Measurements from ENCODE around the gene OR2L8. TPM values are rescaled to one million over a fixed set of nuclear protein-coding genes. Genes with fewer than 3 reads are reported as not detected.

Gene OR2L8
- total RNA-seq, 1 experiment from 2014 or later, result not detected

DNA sequence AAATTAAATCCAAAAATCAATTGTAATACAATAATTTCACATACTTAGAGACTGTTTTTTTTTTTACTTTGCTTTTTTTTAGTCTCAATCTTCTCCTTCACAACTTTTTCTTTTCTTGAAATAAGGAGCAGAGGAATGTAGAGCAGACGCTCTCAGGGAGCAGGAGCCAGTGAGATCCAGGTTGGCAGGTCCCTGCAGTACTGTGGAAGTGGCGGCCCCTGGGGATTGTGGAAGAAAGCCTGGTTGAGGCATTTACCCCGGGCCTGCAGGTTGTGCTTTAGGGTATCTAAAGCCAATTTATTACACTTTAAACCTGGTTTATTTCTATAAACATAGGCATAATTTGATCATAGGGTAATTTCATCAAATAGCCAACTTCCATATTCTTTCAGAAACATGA, 24.7 kb upstream of the OR2L8 start:
- ChIA-PET CTCF (no interaction called here), POLR2A (ENCODE audit: unreplicated experiment) (no interaction called here)
- Histone ChIP-seq H3K27me3 (ENCODE audit: insufficient read depth, low read depth) (no peaks in the 10 kb centered on the region), H3K4me3 (no peak overlapping the region), H3K79me2 (ENCODE audit: low read depth) (no peaks in the 10 kb centered on the region), H3F3A (ENCODE audit: insufficient read depth, low read depth) (no peaks in the 10 kb centered on the region), H3K27ac (no peak overlapping the region), H3K4me2 (no peak overlapping the region), H3K9me3 (ENCODE audit: insufficient read depth, low read depth) (no peaks in the 10 kb centered on the region), H3K9me2 (ENCODE audit: insufficient read depth) (no peaks in the 10 kb centered on the region), H2AFZ (no peak overlapping the region), H3K4me1 (replicated peaks; ENCODE audit: insufficient read depth) (no peaks in the 10 kb centered on the region), H3K36me3 (ENCODE audit: low read depth) (no peaks in the 10 kb centered on the region), H4K20me1 (ENCODE audit: insufficient read depth) (no peaks in the 10 kb centered on the region)
- BruUV-seq (replicated peaks), result no TSS peak
- TF ChIP-seq EZH2 (IDR thresholded peaks at IDR 0.05; ENCODE audit: low read depth), result no peak
- TF ChIP-seq, protein P1, sequence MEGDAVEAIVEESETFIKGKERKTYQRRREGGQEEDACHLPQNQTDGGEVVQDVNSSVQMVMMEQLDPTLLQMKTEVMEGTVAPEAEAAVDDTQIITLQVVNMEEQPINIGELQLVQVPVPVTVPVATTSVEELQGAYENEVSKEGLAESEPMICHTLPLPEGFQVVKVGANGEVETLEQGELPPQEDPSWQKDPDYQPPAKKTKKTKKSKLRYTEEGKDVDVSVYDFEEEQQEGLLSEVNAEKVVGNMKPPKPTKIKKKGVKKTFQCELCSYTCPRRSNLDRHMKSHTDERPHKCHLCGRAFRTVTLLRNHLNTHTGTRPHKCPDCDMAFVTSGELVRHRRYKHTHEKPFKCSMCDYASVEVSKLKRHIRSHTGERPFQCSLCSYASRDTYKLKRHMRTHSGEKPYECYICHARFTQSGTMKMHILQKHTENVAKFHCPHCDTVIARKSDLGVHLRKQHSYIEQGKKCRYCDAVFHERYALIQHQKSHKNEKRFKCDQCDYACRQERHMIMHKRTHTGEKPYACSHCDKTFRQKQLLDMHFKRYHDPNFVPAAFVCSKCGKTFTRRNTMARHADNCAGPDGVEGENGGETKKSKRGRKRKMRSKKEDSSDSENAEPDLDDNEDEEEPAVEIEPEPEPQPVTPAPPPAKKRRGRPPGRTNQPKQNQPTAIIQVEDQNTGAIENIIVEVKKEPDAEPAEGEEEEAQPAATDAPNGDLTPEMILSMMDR (conservative IDR thresholded peaks at IDR 0.05), result no peak
- intact Hi-C loops (cut with micrococcal nuclease; ENCODE audit: unreplicated experiment), result no loop called here
- no peak for DNase-seq

DNA sequence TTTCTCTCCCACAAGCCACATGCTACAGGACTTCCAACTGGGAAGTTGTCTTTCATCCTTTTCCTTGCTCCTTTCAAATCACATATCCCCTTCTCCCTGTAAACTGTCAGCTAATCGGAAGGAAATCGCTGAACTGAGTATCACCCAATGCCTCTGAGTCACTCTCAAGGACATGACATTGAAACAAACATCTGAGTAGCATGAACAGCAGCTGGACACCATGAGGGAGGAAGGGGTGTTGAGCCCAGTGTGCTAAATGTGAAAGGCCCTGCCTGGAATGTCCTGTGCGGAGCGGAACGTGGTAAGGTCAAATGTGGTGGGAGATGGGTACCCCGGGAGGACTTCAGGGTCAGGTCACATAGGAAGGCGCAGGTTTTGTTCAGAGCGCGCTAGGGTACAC, 23.8 kb upstream of the OR2L8 start, which contains the start of gene OR2AJ1:
Gene OR2AJ1 (plus strand): TSS at position 22 of the 400 bp plus-strand sequence. CDS start 8,880 bp downstream, outside the sequence.
- no TSS peak for BruUV-seq (replicated peaks)
- ChIA-PET POLR2A (ENCODE audit: unreplicated experiment) (no interaction called here), CTCF (no interaction called here)
- no peaks in the 10 kb centered on the region for H3K9me2 ChIP-seq (ENCODE audit: insufficient read depth)
- H3K4me1 ChIP-seq (replicated peaks; ENCODE audit: insufficient read depth), result no peaks in the 10 kb centered on the region
- no peak within 1 kb of the TSS for H3K27ac ChIP-seq
- H2AFZ ChIP-seq, result no peak within 1 kb of the TSS
- no peaks in the 10 kb centered on the region for H4K20me1 ChIP-seq (ENCODE audit: insufficient read depth)
- TF ChIP-seq EZH2 (IDR thresholded peaks at IDR 0.05; ENCODE audit: low read depth), result no peak
- TF ChIP-seq, protein P1 (conservative IDR thresholded peaks at IDR 0.05), result no peak
- no peaks in the 10 kb centered on the region for H3F3A ChIP-seq (ENCODE audit: insufficient read depth, low read depth)
- H3K4me2 ChIP-seq, result no peak within 1 kb of the TSS
- H3K27me3 ChIP-seq (ENCODE audit: insufficient read depth, low read depth), result no peaks in the 10 kb centered on the region
- H3K36me3 ChIP-seq (ENCODE audit: low read depth), result no peaks in the 10 kb centered on the region
- intact Hi-C loops (cut with micrococcal nuclease; ENCODE audit: unreplicated experiment), result no loop called here
- no peaks in the 10 kb centered on the region for H3K79me2 ChIP-seq (ENCODE audit: low read depth)
- H3K4me3 ChIP-seq, result no peak within 1 kb of the TSS
- no peaks in the 10 kb centered on the region for H3K9me3 ChIP-seq (ENCODE audit: insufficient read depth, low read depth)
- DNase-seq, result no peak

DNA sequence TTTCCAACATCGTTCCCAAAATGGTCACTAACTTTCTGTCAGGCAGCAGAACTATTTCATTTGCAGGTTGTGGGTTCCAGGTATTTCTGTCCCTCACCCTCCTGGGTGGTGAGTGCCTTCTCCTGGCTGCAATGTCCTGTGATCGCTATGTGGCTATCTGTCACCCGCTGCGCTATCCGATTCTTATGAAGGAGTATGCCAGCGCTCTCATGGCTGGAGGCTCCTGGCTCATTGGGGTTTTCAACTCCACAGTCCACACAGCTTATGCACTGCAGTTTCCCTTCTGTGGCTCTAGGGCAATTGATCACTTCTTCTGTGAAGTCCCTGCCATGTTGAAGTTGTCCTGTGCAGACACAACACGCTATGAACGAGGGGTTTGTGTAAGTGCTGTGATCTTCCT, 14.7 kb upstream of the OR2L8 start:
- H3K79me2 ChIP-seq (ENCODE audit: low read depth), result no peaks in the 10 kb centered on the region
- no peaks in the 10 kb centered on the region for H3K9me3 ChIP-seq (ENCODE audit: insufficient read depth, low read depth)
- no peaks in the 10 kb centered on the region for H3K36me3 ChIP-seq (ENCODE audit: low read depth)
- H3K27me3 ChIP-seq (ENCODE audit: insufficient read depth, low read depth), result no peaks in the 10 kb centered on the region
- TF ChIP-seq, protein P1 (conservative IDR thresholded peaks at IDR 0.05), result no peak
- TF ChIP-seq EZH2 (IDR thresholded peaks at IDR 0.05; ENCODE audit: low read depth), result no peak
- ChIA-PET POLR2A (ENCODE audit: unreplicated experiment) (no interaction called here), CTCF (no interaction called here)
- intact Hi-C loops (cut with micrococcal nuclease; ENCODE audit: unreplicated experiment), result no loop called here
- H2AFZ ChIP-seq, result no peak overlapping the region
- BruUV-seq (replicated peaks), result no TSS peak
- no peaks in the 10 kb centered on the region for H3F3A ChIP-seq (ENCODE audit: insufficient read depth, low read depth)
- H3K4me2 ChIP-seq, result no peak overlapping the region
- H3K4me1 ChIP-seq (replicated peaks; ENCODE audit: insufficient read depth), result no peaks in the 10 kb centered on the region
- H3K9me2 ChIP-seq (ENCODE audit: insufficient read depth), result no peaks in the 10 kb centered on the region
- no peak overlapping the region for H3K4me3 ChIP-seq
- DNase-seq, result no peak
- no peak overlapping the region for H3K27ac ChIP-seq
- H4K20me1 ChIP-seq (ENCODE audit: insufficient read depth), result no peaks in the 10 kb centered on the region
